Stimulated activated naive B cell treated with anti-CD40 and anti-IgM and Interleukin-4, amounts not matched to agents 10 μg/mL and 1 μg/mL and 100 μg/mL, for 72 hours (primary cell): ENCODE measurements around the gene TMEM61.
"Not testable (repeated sequence)": the region's sequence is repeated elsewhere in the genome, so short reads cannot be mapped to it uniquely, and the experiment has no call there.

Source experiments
- ATAC-seq, 2 donors: fragments of 150-1000 bp; cut with Tn5 transposase; replicated peaks; 2 replicates each; pipeline ENCODE4 v1.10.0; 2021; ENCODE audit warnings: moderate library complexity in 1 of 2
- DNase-seq: peaks from one replicate; pipeline ENCODE4 v3.0.0; 2021
- H3K27ac Mint-ChIP-seq: one replicate; pipeline ENCODE4 v1.8.0; 2022; ENCODE audit warnings: mild to moderate bottlenecking, mixed read lengths
- H3K27me3 Mint-ChIP-seq, 2 donors: one replicate each; pipeline ENCODE4 v1.8.0; 2022; ENCODE audit warnings: mixed read lengths in 2 of 2
- H3K36me3 Mint-ChIP-seq, 2 donors: one replicate each; pipeline ENCODE4 v1.8.0; 2022; ENCODE audit warnings: mixed read lengths in 2 of 2, mild to moderate bottlenecking in 1 of 2
- H3K4me1 Mint-ChIP-seq, 2 donors: one replicate each; pipeline ENCODE4 v1.8.0; 2022; ENCODE audit warnings: mixed read lengths in 2 of 2, mild to moderate bottlenecking in 1 of 2
- H3K4me3 Mint-ChIP-seq, 2 donors: one replicate each; pipeline ENCODE4 v1.8.0; 2022; ENCODE audit warnings: mild to moderate bottlenecking in 2 of 2, mixed read lengths in 2 of 2, moderate library complexity in 1 of 2
- H3K9me3 Mint-ChIP-seq, 2 donors: one replicate each; pipeline ENCODE4 v1.8.0; 2022; ENCODE audit warnings: mixed read lengths in 2 of 2, mild to moderate bottlenecking in 1 of 2

The TMEM61 gene

DNA sequence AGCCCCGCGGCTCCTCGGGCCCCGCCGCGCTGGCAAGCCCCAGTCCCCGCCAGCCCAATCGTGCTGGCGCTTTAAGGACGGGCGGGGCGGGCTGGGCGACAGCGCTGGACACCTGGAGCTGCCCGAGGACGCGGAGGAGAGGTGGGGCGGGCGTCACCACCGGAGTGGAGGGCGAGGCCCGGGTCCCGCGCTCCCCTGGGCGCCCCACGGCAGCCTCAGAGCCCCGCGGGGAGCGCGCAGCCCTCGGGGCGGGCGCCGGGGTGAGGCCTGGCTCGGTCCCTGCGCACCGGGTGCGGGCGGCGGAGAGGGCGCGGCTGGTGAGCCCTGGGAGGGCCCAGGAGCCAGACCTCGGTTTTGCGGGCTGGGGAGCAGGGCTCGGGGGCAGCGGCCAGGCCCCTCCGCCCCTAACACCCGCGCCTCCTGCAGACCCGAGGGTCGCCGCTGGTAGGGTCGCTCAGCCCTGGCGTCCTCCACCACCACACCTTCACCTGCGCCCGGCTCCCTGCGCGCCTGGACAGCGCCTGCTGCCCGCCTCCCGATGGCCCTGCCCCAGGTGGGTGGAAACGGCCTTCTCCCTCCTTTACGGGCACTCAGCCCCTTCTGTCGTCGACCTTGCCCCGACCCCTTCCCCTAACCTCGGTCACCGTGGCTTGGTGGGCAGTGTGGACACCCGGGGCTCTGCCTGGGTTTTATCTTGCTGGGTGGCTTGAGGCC, at the start of gene TMEM61:
Gene TMEM61, plus strand, starts transcription at position 101 of the 714 bp plus-strand sequence. Its CDS starts 438 bp downstream, at position 539.
- Mint-ChIP-seq H3K27me3 (peaks cover 49 to 60% of the 10 kb centered on the region in 2 donors), H3K36me3 (no peaks in the 10 kb centered on the region), H3K4me3 (no peak within 1 kb of the TSS), H3K27ac (peak within 1 kb of the TSS; percentile 25), H3K9me3 (no peaks in the 10 kb centered on the region), H3K4me1 (no peaks in the 10 kb centered on the region)
- no peak for DNase-seq
- no peak for ATAC-seq

DNA sequence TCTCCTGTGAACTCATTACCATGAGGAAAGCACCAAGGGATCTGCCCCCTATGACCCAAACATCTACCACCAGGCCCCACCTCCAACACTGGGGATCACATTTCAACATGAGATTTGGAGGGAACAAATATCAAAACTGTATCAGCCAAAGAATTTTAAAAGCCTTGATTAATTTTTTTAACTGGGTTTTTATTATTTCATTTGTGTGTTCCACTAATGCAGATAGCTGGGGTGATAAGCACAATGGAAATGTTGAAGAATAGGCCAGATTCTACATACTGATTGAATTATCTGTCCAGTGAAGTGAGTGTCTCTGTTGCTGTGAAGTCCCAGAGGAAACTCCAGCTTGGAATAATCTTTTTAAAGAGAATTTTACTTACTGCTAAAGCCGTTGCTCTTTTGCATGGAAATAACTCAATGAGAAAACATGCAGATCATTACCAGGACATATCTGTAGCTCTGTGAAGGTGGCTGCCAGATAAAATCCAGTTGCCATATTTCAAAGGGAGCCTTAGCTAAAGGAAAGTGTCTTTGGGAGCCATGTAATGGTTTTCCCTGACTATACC, 49.1 kb upstream of the TMEM61 start:
- H3K4me1 Mint-ChIP-seq: no peaks in the 10 kb centered on the region
- peaks cover 5 to 8% of the 10 kb centered on the region in 2 donors for H3K9me3 Mint-ChIP-seq
- DNase-seq (no peak), ATAC-seq (no peak)
- no peak overlapping the region for H3K4me3 Mint-ChIP-seq
- peaks cover 6 to 36% of the 10 kb centered on the region in 2 donors for H3K27me3 Mint-ChIP-seq
- no peak overlapping the region for H3K27ac Mint-ChIP-seq
- peaks cover 0 to 4% of the 10 kb centered on the region in 2 donors for H3K36me3 Mint-ChIP-seq

DNA sequence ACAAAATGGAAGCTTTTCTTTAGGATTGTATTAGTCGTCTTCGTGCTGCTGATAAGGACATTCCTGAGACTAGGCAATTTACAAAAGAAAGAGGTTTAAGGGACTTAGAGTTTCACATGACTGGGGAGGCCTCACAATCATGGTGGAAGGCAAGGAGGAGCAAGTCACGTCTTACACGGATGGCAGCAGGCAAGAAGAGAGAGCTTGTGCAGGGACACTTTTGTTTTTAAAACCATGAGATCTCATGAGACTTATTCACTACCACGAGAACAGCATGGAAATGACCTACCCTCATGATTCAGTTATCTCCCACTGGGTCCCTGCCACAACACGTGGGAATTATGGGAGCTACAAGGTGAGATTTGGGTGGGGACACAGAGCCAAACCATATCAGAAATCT, 46.3 kb upstream of the TMEM61 start:
- peaks cover 19 to 38% of the 10 kb centered on the region in 2 donors for H3K27me3 Mint-ChIP-seq
- not testable (repeated sequence) for ATAC-seq, H3K4me3 Mint-ChIP-seq, DNase-seq, H3K9me3 Mint-ChIP-seq, H3K36me3 Mint-ChIP-seq, H3K4me1 Mint-ChIP-seq, H3K27ac Mint-ChIP-seq

DNA sequence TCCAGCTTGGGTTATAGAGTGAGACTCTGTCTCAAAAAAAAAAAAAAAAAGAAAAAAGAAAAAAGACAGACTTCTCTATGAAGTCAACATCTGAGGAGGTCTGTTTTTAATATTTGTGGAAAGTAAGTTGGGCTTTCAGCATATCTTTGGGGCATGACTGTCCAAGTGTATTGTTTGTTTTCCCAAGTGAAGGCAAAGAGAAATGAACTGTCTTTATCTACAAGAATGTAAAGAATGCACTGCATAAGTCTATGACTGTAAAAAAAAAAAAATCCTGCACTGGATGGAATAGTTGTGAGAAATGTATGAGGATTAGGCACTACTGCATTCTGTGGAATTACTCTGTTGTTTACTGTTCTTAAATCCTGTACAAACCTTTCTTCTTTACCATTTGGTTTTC, 45.6 kb upstream of the TMEM61 start:
- ATAC-seq (no peak), DNase-seq (no peak)
- H3K27ac Mint-ChIP-seq: no peak overlapping the region
- no peaks in the 10 kb centered on the region for H3K4me1 Mint-ChIP-seq
- peaks cover 21 to 43% of the 10 kb centered on the region in 2 donors for H3K27me3 Mint-ChIP-seq
- H3K4me3 Mint-ChIP-seq: no peak overlapping the region
- H3K9me3 Mint-ChIP-seq: peaks cover 5 to 8% of the 10 kb centered on the region in 2 donors
- H3K36me3 Mint-ChIP-seq: peaks cover 0 to 4% of the 10 kb centered on the region in 2 donors

DNA sequence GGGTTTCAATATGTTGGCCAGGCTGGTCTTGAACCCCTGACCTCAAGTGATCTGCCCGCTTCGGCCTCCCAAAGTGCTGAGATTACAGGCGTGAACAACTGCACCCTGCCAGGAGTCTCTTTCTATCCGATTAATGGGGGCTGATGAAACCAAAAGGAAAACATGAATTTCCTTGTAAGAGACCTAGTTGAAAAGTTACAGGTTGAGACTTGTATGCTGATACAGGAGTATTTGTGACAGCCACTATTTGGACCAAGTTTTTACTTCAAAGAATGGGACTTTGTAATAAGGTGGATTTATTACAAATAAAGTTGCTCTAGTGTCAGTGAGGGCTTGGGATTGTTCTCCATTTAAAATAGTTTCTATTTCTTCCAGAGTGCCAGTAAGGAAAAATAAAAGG, 43.6 kb upstream of the TMEM61 start:
- Mint-ChIP-seq H3K4me3 (no peak overlapping the region), H3K4me1 (no peaks in the 10 kb centered on the region), H3K27me3 (peaks cover 28 to 49% of the 10 kb centered on the region in 2 donors), H3K36me3 (peaks cover 0 to 4% of the 10 kb centered on the region in 2 donors), H3K27ac (no peak overlapping the region), H3K9me3 (peaks cover 3 to 5% of the 10 kb centered on the region in 2 donors)
- DNase-seq (no peak), ATAC-seq (no peak)

DNA sequence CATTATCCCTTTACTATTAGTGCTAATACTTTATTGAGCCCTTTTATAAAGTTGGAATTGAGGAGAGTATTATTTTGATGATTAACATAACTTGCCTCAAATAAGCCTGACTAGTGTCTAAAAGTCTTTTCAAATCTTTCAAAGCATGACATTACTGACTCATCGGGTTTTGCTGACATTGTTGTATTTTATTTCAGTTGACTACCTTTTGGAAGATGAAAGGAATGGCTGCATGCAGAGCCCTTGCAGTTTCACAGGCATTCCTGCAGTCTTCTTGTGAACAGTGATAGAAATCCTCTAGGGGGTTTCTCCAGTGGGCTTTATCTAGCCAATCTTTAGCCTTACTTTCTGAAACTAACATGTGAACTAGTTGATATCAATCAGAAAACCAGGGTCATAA, 43.0 kb upstream of the TMEM61 start:
- peaks cover 3 to 5% of the 10 kb centered on the region in 2 donors for H3K9me3 Mint-ChIP-seq
- peaks cover 0 to 4% of the 10 kb centered on the region in 2 donors for H3K36me3 Mint-ChIP-seq
- H3K27me3 Mint-ChIP-seq: peaks cover 35 to 53% of the 10 kb centered on the region in 2 donors
- ATAC-seq (no peak), DNase-seq (no peak)
- H3K27ac Mint-ChIP-seq: no peak overlapping the region
- no peaks in the 10 kb centered on the region for H3K4me1 Mint-ChIP-seq
- no peak overlapping the region for H3K4me3 Mint-ChIP-seq

DNA sequence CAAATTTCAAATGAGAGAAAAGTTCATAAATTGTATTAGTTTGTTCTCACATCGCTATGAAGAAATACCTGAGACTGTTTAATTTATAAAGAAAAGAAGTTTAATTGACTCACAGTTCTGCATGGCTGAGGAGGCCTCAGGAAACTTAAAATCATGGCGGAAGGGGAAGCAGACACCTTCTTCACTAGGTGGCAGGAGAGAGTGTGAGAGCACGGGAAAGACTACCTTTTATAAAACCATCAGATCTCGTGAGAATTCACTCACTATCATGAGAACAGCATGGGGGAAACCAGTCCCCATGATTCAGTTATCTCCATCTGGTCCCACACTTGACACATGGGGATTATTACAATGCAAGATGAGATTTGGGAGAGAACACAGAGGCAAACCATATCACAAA, 41.5 kb upstream of the TMEM61 start:
- not testable (repeated sequence) for H3K27ac Mint-ChIP-seq, ATAC-seq, H3K4me1 Mint-ChIP-seq, H3K4me3 Mint-ChIP-seq, H3K36me3 Mint-ChIP-seq, DNase-seq, H3K9me3 Mint-ChIP-seq
- H3K27me3 Mint-ChIP-seq: peaks cover 36 to 57% of the 10 kb centered on the region in 2 donors

DNA sequence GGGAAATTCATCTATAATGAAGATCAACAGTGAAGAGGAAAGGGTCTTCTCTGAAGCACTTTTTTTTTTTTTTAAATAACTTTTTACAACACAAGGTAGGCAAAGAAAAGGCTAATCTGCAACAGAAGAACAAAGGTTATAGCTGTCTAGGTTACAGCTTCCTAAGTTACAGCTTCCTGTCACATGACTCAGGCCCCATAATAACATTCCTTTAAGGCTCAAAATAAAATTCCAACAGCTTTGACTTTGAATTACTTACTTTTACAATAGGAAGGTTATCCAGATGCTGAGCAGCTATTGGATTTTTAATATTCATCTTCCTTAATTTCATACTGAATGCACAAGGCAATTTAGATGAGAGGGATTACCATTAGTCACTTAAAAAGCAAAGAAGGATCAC, 40.4 kb upstream of the TMEM61 start:
- Mint-ChIP-seq H3K27ac (no peak overlapping the region), H3K9me3 (no peaks in the 10 kb centered on the region), H3K4me3 (no peak overlapping the region), H3K27me3 (peaks cover 36 to 58% of the 10 kb centered on the region in 2 donors), H3K4me1 (peaks cover 2 to 3% of the 10 kb centered on the region in 2 donors), H3K36me3 (no peaks in the 10 kb centered on the region)
- DNase-seq (no peak), ATAC-seq (no peak)

DNA sequence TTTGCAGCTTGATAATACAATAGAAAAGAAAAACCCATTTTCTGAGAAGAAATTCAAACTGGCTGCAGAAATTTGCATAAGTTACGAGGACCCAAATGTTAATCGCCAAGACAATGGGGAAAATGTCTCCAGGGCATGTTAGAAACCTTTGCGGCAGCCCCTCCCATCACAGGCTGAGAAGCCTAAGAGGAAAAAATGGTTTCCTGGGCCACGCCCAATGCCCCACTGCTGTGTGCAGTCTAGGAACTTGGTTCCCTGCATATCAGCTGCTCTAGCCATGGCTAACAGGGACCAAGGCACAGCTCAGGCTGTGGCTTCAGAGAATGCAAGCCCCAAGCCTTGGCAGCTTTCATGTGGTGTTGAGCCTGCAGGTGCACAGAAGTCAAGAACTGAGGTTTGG, 37.5 kb upstream of the TMEM61 start:
- H3K36me3 Mint-ChIP-seq: no peaks in the 10 kb centered on the region
- DNase-seq: no peak
- H3K27me3 Mint-ChIP-seq: peaks cover 31 to 41% of the 10 kb centered on the region in 2 donors
- no peaks in the 10 kb centered on the region for H3K9me3 Mint-ChIP-seq
- H3K27ac Mint-ChIP-seq: no peak overlapping the region
- H3K4me3 Mint-ChIP-seq: no peak overlapping the region
- no peak for ATAC-seq
- peaks cover 4 to 9% of the 10 kb centered on the region in 2 donors for H3K4me1 Mint-ChIP-seq

DNA sequence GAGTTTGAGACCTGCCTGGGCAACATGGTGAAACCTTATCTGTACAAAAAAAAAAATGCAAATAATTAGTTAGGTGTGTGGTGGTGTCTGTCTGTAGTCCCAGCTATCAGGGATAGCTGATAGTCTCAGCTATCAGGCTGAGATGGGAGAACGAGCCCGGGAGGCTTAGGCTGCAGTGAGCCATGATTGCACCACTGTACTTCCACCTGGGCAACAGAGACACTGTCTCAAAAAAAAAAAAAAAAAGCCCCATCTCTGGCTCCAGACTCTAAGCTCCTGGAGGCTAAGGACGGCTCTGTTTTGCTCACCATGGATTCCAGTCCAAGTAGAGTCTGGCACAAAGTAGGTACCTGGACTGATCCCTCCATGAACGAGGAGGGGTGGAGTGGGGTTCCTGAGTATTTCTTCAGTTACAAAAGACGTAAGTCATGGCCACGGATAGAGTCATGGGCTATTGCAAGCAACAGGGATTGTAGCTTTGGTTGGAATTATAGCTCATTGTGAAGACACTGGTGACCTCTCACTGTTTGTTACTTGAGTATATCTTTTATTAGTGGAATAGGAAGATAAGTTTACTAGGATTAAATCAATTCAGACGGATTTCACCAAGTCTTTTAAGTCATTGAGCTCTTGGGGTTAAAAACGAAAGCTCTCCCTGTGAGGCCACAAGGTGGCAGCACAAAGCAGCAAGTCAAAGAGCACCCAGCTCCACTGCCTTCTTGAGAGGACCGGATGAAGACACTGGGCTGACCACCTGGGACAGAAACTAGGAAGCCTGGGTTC, 35.6 kb upstream of the TMEM61 start:
- no peak overlapping the region for H3K27ac Mint-ChIP-seq
- peaks cover 5 to 9% of the 10 kb centered on the region in 2 donors for H3K4me1 Mint-ChIP-seq
- no peak overlapping the region for H3K4me3 Mint-ChIP-seq
- peaks cover 26 to 34% of the 10 kb centered on the region in 2 donors for H3K27me3 Mint-ChIP-seq
- no peaks in the 10 kb centered on the region for H3K36me3 Mint-ChIP-seq
- ATAC-seq: peak; percentile 84 to 89
- DNase-seq: peak; percentile 47
- H3K9me3 Mint-ChIP-seq: no peaks in the 10 kb centered on the region

DNA sequence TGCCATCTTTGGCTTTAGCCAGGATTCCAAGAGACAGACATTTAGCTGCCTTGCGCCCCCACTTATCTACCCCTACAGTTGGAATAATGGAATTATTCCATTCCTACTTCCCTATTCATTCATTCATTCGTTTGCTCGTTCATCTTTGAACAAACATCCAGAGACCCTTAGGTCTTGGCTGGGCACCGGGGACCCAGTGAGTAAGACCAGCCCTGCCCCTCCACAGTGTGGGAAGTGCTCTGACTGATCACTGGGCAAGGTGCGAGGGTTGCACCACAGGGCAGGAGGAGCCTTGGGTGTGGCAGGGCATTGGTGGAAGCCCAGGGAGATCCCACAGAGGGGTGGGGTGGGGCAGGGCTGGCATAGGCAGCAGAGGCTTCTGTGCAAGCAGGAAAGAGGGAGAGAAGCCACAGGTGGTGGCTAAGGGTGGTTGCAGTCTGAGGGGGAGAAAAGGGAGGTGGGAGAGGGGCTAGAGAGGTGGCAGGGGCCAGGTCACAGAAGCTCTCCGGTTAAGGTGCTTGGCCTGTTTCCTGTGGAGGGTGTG, 35.0 kb upstream of the TMEM61 start:
- no peaks in the 10 kb centered on the region for H3K9me3 Mint-ChIP-seq
- peaks cover 9 to 15% of the 10 kb centered on the region in 2 donors for H3K4me1 Mint-ChIP-seq
- ATAC-seq (peak in 1 of 2 donors; percentile 19), DNase-seq (no peak)
- peaks cover 33 to 41% of the 10 kb centered on the region in 2 donors for H3K27me3 Mint-ChIP-seq
- H3K4me3 Mint-ChIP-seq: no peak overlapping the region
- H3K36me3 Mint-ChIP-seq: no peaks in the 10 kb centered on the region
- H3K27ac Mint-ChIP-seq: no peak overlapping the region

DNA sequence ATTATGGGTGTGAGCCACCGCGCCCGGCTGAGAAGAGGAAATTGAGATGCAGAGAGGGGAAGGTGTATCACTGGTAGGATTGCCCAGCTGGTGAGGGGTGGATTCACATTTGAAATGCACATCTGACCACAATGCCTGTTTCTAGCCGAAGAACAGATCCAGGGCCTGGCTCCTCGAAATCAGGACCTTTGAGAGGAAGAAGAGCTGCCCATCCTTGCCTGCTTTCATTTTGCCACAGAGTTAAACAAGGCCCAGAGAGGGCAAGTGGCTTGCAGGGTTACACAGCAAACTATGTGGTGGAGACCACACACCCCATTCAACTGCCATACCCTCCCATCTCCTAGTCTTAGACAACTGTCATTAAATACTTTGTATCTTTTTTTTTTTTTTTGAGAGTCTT, 32.9 kb upstream of the TMEM61 start:
- H3K4me1 Mint-ChIP-seq: peaks cover 10 to 16% of the 10 kb centered on the region in 2 donors
- no peak overlapping the region for H3K4me3 Mint-ChIP-seq
- ATAC-seq (no peak), DNase-seq (no peak)
- peaks cover 27 to 31% of the 10 kb centered on the region in 2 donors for H3K27me3 Mint-ChIP-seq
- no peaks in the 10 kb centered on the region for H3K36me3 Mint-ChIP-seq
- H3K27ac Mint-ChIP-seq: no peak overlapping the region
- no peaks in the 10 kb centered on the region for H3K9me3 Mint-ChIP-seq

DNA sequence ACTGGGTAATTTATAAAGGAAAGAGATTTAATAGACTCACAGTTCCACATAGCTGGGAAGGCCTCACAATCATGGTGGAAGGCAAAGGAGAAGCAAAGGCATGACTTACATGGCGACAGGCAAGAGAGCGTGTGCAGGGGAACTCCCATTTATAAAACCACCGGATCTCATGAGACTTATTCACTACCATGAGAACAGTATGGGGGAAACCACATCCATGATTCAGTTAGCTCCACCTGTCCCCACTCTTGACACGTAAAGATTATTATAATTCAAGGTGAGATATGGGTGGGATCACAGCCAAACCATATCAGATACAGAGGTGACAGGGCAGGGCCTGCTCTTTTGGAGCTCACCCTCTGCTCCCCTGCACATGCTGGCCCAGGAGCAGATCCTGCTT, 31.4 kb upstream of the TMEM61 start:
- DNase-seq (no peak), ATAC-seq (peak in 1 of 2 donors; percentile 30)
- Mint-ChIP-seq H3K27ac (no peak overlapping the region), H3K36me3 (no peaks in the 10 kb centered on the region), H3K4me3 (no peak overlapping the region), H3K4me1 (peaks cover 10 to 16% of the 10 kb centered on the region in 2 donors), H3K9me3 (no peaks in the 10 kb centered on the region), H3K27me3 (peaks cover 24 to 27% of the 10 kb centered on the region in 2 donors)

DNA sequence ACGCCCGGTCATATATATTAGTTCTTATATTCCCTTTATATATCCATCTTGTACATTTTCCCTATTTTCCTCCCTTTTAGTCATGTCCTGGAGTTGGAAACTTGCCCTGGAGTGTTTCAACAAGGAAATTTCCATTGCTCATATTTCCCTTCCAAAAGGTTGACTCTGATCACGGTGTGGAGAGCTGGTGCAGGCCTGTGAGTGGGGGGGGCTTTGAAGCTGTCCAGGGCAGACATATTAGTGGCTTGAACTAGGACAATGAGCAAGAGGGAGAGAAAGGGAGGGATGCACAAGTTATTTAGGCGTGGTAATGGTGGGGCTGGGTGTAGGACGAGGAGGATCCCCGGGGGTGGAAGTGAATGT, 30.4 kb upstream of the TMEM61 start:
- ATAC-seq: no peak

More for the DNA sequence above, 30.4 kb upstream of the TMEM61 start:
- H3K4me3 Mint-ChIP-seq: no peak overlapping the region
- no peaks in the 10 kb centered on the region for H3K9me3 Mint-ChIP-seq
- H3K27ac Mint-ChIP-seq: no peak overlapping the region
- peaks cover 26 to 27% of the 10 kb centered on the region in 2 donors for H3K27me3 Mint-ChIP-seq
- DNase-seq: no peak
- H3K36me3 Mint-ChIP-seq: no peaks in the 10 kb centered on the region
- peaks cover 9 to 14% of the 10 kb centered on the region in 2 donors for H3K4me1 Mint-ChIP-seq
